ENCODE data around the gene DEFB119. TPM values are rescaled to one million over a fixed set of nuclear protein-coding genes. Genes with fewer than 3 reads are reported as not detected.

DEFB119 gene
- total and polyA plus RNA-seq, 4 donors: not detected

Small RNAs within 50 kb of the gene (small RNA-seq; reads per million reads assigned to genes)
- gene DEFB117 (ENCODE audit: low replicate concordance) (not detected), gene RF00561 (ENCODE audit: low replicate concordance) (not detected), gene RNA5SP480 (ENCODE audit: low replicate concordance) (not detected)

Other genes with a start within 250 kb of the DEFB119 start
- gene DEFB115, start 132.9 kb downstream of the DEFB119 start, total RNA-seq: not detected
- not detected for gene DEFB115, start 132.9 kb downstream of the DEFB119 start, polyA plus RNA-seq
- not detected for gene DEFB116, start 82.0 kb downstream of the DEFB119 start, total RNA-seq
- gene DEFB116, start 82.0 kb downstream of the DEFB119 start, polyA plus RNA-seq: not detected
- not detected for gene DEFB118, start 22.0 kb downstream of the DEFB119 start, total RNA-seq
- gene DEFB118, start 22.0 kb downstream of the DEFB119 start, polyA plus RNA-seq: not detected
- not detected for gene DEFB121, start 15.6 kb upstream of the DEFB119 start, total RNA-seq
- gene DEFB121, start 15.6 kb upstream of the DEFB119 start, polyA plus RNA-seq: not detected
- gene DEFB123, start 50.0 kb upstream of the DEFB119 start, total RNA-seq: not detected
- gene DEFB123, start 50.0 kb upstream of the DEFB119 start, polyA plus RNA-seq: not detected
- not detected for gene DEFB124, start 84.5 kb upstream of the DEFB119 start, total RNA-seq
- under 1 TPM in 1 of 2 donors, not detected in 1; 0.18 TPM for gene DEFB124, start 84.5 kb upstream of the DEFB119 start, polyA plus RNA-seq
- 1 to 10 TPM; 1.7 to 7.1 TPM for gene REM1, start 84.7 kb upstream of the DEFB119 start, total RNA-seq
- gene REM1, start 84.7 kb upstream of the DEFB119 start, polyA plus RNA-seq: 1 to 10 TPM; 1.3 to 1.7 TPM
- 100 to 1,000 TPM in 1 of 2 donors, 10 to 100 TPM in 1; 53.5 to 237 TPM for gene HM13, start 123.9 kb upstream of the DEFB119 start, total RNA-seq
- 100 to 1,000 TPM; 173 to 249 TPM for gene HM13, start 123.9 kb upstream of the DEFB119 start, polyA plus RNA-seq
- gene ID1, start 214.7 kb upstream of the DEFB119 start, total RNA-seq: 100 to 1,000 TPM; 251 to 389 TPM
- gene ID1, start 214.7 kb upstream of the DEFB119 start, polyA plus RNA-seq: 100 to 1,000 TPM; 299 to 824 TPM
- 10 to 100 TPM; 14.4 to 18.8 TPM for gene COX4I2, start 247.3 kb upstream of the DEFB119 start, total RNA-seq
- 10 to 100 TPM; 21.0 to 51.8 TPM for gene COX4I2, start 247.3 kb upstream of the DEFB119 start, polyA plus RNA-seq

All from lung (tissue), 5 donors.